T-helper 9 cell (primary cell): ENCODE measurements around the gene STON2.

Experiments
- DNase-seq: peaks from one replicate; pipeline ENCODE4 v3.0.0-alpha.2; 2020

The STON2 gene

GRCh38 chr14:81367563-81367962, 32.6 kb downstream of the STON2 start:
- no peak for DNase-seq

GRCh38 chr14:81366884-81367283, 33.2 kb downstream of the STON2 start:
- DNase-seq: no peak

DNA sequence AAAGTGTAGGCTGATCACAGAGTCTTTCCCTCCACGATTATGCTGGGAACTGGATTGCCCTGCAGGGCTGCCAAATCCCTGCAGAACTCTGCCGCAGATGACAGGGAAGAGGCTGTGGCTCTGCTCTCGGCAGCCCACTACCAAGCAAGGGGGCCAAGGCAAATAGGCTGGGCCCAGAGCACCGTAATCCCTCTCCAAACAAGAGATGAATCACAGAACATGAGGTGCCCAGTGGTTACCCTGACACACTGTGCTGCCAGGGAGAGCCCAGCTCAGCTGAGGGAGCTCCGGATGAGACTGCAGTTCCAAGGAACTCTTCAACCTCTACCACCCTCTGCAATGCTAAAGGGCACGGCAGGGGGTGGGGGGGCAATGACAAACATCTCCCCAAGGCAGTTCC, 33.9 kb downstream of the STON2 start:
- DNase-seq: no peak

- no peak for DNase-seq
Observed at GRCh38 chr14:81363746-81364378, 36.3 kb downstream of the STON2 start.

GRCh38 chr14:81353691-81354323, 46.3 kb downstream of the STON2 start:
- no peak for DNase-seq

GRCh38 chr14:81352413-81352812, 47.7 kb downstream of the STON2 start:
- no peak for DNase-seq

DNA sequence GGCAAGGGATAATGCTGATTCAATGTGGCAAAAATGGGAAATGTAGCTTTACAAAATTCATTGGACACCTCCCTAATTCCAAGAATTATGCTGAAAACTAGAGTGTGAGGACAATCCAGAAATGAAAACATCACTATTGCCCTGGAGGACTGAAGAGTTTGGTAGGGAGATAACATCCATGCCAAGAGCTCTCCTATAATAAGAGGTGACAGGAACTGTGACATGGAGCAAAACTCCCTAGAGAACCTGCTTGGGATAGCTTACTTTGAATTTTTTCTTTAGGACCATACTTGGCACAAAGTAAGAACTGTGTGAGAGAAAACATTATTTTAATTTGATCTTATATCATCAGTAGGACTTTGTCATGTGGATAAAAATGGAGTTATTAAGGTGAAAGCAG, 48.9 kb downstream of the STON2 start:
- DNase-seq: no peak

DNA sequence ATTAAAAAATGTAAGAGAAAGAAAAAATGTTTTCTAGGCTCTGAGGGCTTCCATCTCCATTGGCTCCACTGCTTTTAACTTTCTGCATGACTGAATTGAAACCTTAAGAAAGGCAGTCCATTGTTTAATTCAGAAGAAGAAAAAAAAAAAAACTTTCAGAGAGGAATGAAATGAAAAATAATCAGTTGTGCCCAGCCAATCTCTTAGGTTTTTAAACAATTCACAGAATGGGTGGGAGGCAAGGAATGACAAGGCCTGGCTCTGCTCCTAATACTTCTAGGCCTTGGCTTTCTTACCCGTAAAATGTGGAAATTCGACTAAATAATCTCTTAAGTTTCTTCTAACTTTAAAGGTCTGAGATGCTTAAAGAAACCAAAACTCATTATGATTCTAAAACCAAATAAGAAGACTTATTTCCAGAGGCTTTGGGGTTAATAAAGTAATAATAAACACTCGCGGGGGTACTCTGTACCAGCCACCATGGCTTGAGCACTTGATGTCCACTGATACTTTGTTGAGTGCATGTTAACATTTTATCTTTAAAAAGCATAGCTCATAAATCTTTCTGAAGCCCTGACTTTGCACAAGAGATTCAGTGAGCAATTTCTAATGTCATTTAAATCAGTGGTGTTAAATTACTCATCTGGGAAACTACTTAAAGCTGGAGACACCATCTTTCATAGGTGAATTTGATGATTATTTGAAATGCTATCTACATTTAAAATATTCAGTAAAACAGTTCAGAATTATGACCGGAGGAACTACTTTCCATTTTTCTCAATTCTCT, 49.6 kb downstream of the STON2 start:
- DNase-seq: no peak

GRCh38 chr14:81348061-81348460, 52.1 kb downstream of the STON2 start:
- no peak for DNase-seq

GRCh38 chr14:81345781-81346180, 54.3 kb downstream of the STON2 start:
- DNase-seq: no peak

- no peak for DNase-seq
Observed at GRCh38 chr14:81344481-81345160, 55.5 kb downstream of the STON2 start.

GRCh38 chr14:81343701-81344100, 56.4 kb downstream of the STON2 start:
- no peak for DNase-seq

DNA sequence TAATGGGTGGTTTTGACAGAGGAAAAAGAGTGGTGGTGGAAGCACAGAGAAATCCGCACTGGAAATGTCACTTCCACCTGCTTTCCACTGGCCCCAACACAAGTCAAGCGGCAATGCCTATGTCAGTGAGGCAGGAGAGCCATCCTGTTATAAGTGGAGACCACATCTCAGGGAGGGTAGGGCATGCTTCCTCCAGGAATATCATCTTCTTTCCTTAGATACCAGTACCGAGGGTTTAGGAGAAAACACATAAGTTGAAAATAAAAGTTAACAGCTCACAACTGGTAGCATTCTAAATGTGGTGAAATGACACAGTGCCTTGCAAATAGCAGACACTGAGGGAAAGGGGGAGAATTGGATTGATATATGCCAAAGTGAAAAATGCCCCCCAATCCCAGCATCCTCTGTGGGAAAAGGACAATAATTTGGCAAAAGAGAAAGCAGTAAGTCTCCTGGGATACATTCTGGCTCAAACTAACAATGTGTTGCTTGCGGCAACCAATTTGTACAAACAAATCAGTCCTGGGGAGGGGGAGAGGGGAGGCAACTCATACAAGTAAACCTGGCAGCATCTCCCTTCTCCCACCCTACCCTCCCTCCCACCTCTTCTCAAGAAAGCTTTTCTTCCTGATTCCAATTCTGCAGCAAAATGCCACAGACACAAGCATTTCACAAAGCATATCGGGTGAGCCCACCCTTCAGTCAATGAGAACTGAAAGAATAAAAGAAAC, 57.1 kb downstream of the STON2 start:
- no peak for DNase-seq

DNA sequence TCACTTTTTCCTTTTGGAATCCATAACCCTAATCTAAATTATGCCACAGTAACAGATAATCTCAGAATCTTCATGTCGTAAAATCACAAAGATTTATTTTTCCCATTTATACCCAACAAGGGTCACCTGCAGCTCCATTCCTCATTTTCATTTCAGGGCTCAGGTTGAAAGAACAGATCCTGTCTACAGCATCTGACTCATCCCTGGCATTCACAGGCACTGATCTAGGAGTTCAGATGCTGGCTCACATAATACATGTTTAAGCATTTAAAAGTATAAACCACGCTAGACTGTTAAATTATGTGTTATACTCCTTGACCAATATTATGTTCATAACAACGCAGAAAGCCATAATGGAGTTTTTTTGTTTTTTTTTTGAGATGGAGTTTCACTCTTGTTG, 58.3 kb downstream of the STON2 start:
- no peak for DNase-seq

- DNase-seq: no peak
Observed at GRCh38 chr14:81341370-81341769, 58.8 kb downstream of the STON2 start.

DNA sequence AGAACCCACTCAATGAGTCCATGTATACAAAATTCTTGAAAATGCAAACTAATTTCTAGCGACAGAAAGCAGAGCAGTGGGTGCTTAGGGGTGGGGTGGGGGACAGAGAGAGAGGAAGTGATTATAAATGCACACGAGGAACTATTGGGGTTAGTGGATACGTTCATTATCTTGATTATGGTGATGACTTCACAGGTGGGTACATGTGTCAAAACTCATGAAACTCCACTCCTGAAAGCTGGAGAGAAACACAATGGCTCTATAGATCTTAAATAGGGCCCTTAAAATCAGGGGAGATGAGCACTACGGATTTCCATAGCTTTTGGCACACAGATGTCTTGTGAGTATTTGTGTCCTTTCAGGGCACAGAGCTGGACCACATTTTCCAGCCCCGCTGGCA, 59.9 kb downstream of the STON2 start:
- no peak for DNase-seq

GRCh38 chr14:81337073-81337472, 63.1 kb downstream of the STON2 start:
- DNase-seq: no peak

DNA sequence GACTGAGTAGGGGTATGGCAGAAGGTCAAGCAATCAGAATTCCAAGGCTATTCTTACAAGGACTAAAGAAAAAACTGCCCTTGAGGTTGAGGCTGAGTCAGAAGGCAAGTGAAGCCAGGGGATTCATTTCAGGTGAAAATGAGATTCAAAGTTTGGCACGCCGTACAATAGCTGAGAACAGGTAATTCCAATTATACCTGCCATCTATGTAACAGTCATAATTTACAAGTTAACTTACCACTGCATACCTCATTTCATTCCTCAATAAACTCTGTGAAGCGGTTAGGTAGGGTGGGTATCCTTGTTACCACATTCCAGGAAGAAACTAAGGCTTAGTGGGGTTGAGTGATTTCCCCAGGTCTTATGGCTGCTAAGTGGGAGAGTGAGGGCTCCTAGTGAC, 64.1 kb downstream of the STON2 start:
- no peak for DNase-seq

GRCh38 chr14:81332725-81333124, 67.4 kb downstream of the STON2 start:
- no peak for DNase-seq

- DNase-seq: no peak
Observed at GRCh38 chr14:81331229-81332021, 68.7 kb downstream of the STON2 start.

DNA sequence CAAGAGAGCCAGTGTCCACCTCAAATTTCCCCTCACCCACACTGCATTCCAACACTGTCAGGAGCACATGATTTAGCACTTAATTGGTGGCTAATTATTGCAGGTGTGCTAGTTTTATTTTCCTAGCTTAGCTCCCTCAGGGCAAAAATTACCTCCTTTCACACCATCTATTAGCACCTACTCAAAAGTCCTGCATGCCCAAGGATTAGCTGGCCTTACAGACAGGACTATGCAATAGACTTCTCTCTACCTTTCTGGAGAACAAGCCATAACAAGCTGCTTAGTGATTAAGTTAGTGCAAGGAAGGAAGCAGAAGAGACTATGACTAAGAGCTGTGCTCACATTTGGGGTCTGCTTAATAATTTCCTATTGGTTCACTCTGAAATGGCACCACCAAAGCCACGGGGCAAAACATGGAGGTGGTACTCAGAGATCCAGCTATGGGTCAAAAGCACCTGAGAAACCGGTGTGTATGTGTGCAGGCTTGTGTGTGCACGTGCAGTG, 69.5 kb downstream of the STON2 start:
- no peak for DNase-seq
